Colonic mucosa (tissue), 4 donors: Measurements from ENCODE around the gene CA10. TPM values are rescaled to one million over a fixed set of nuclear protein-coding genes. Genes with fewer than 3 reads are reported as not detected.

ENCODE experiments used
- DNase-seq: peaks from one replicate; pipeline ENCODE4 v3.0.0-alpha.2; 2020
- H3K27ac ChIP-seq: fragments of 200-600 bp; one replicate; pipeline ENCODE4 v1.8.0; 2021
- H3K27me3 ChIP-seq: fragments of 200-600 bp; one replicate; pipeline ENCODE4 v1.8.0; 2021
- H3K36me3 ChIP-seq: fragments of 200-600 bp; one replicate; pipeline ENCODE4 v1.8.0; 2021
- H3K4me1 ChIP-seq: fragments of 200-600 bp; one replicate; pipeline ENCODE4 v1.8.0; 2021; ENCODE audit warnings: mild to moderate bottlenecking
- H3K4me3 ChIP-seq: fragments of 200-600 bp; one replicate; pipeline ENCODE4 v1.8.0; 2021
- H3K9ac ChIP-seq, 2 donors: one replicate each; pipeline ENCODE4 v1.7.0; 2013; ENCODE audit warnings: control low read depth in 2 of 2, low read depth in 2 of 2, low read length in 2 of 2
- H3K9me3 ChIP-seq: fragments of 200-600 bp; one replicate; pipeline ENCODE4 v1.8.0; 2021
- CTCF ChIP-seq: fragments of 200-600 bp; IDR thresholded peaks from one replicate; pipeline ENCODE4 v1.8.0; 2022; ENCODE audit warnings: antibody characterized with exemption, mild to moderate bottlenecking
- intact Hi-C: fragments of 100-400 bp; cut with DNase I; formaldehyde crosslinking; loops from one replicate; pipeline ENCODE4 v1.14.1; 2022
- total RNA-seq, 2 donors: library from RNA; stranded (reverse); fragmentation: NEBNext Ultra II Directional in 1 of 2; extraction: Animal tissue kit (Norgen Biotek cat#: 25700) in 1 of 2; gene quantifications; one replicate each; pipeline ENCODE4 v1.2.1, GENCODE V29; 2021
- donor health status: healthy.
- donor health status: DM: no; HTN: no; CAD: no.
- donor health status: DM: no; HTN: no; CAD: no.

CA10 gene
- total RNA-seq, 2 donors from 2014 or later = 0.27 to 0.52 TPM

- no peak overlapping the region for H3K27ac ChIP-seq
- no peak for TF ChIP-seq CTCF
- intact Hi-C loops = loop anchor here (5.0 kb wide), 1 partner anchor 89 kb away; no protein-coding TSS in a partner anchor
- no peak overlapping the region for H3K4me3 ChIP-seq
- H3K9ac ChIP-seq = no peak overlapping the region
- H3K36me3 ChIP-seq = no peaks in the 10 kb centered on the region
- H3K27me3 ChIP-seq = no peaks in the 10 kb centered on the region
- no peaks in the 10 kb centered on the region for H3K9me3 ChIP-seq
- DNase-seq = no peak
- H3K4me1 ChIP-seq = no peaks in the 10 kb centered on the region
Measured at GRCh38 chr17:51763058-51763457, 395.5 kb downstream of the CA10 start.

DNA sequence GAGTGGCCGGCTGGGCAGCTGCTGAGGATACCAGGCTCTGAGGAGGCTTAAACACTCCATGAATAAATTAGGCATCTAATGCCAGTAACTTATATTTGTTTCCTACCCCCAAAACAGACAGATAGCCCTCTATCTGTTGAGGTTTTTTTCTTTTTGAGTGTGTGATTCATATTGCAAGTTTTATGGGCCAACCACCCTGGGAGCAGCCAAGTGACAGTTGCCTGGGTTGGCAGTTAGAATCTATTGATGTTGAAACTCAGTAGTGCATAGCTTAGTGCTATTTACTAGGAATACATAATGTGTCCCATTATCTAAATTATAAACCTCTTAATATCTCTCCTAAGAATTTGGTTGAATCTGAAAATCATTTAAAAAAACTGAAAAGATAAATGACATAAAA, 397.4 kb downstream of the CA10 start:
- H3K9me3 ChIP-seq = no peaks in the 10 kb centered on the region
- H3K36me3 ChIP-seq = no peaks in the 10 kb centered on the region
- H3K27me3 ChIP-seq = no peaks in the 10 kb centered on the region
- no peak overlapping the region for H3K27ac ChIP-seq
- TF ChIP-seq CTCF = no peak
- intact Hi-C loops = loop anchor here (5.0 kb wide), 1 partner anchor 91 kb away; no protein-coding TSS in a partner anchor
- H3K4me1 ChIP-seq = no peaks in the 10 kb centered on the region
- DNase-seq = no peak
- no peak overlapping the region for H3K4me3 ChIP-seq
- H3K9ac ChIP-seq = no peak overlapping the region

DNA sequence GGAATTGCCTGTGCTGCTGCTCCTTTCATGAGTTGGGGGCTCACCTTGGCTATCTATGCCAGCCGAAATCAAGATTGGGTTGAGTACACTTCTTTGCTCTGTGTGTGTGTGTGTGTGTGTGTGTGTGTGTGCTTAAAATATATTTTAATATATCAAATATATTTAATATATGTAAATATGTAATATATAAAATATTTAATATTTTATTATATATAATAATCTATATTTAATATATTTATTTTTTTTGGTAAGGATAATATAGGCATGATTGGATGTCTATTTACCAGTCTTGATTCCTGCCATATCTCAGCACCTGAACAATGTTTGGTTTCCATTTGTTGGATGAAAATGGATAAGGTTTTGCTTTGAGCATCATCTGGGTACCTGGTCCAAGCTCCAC, 399.3 kb downstream of the CA10 start:
- H3K4me3 ChIP-seq = no peak overlapping the region
- no peaks in the 10 kb centered on the region for H3K36me3 ChIP-seq
- H3K27me3 ChIP-seq = no peaks in the 10 kb centered on the region
- no peaks in the 10 kb centered on the region for H3K4me1 ChIP-seq
- intact Hi-C loops = no loop called here
- DNase-seq = no peak
- H3K9ac ChIP-seq = no peak overlapping the region
- TF ChIP-seq CTCF = no peak
- H3K27ac ChIP-seq = no peak overlapping the region
- no peaks in the 10 kb centered on the region for H3K9me3 ChIP-seq

DNA sequence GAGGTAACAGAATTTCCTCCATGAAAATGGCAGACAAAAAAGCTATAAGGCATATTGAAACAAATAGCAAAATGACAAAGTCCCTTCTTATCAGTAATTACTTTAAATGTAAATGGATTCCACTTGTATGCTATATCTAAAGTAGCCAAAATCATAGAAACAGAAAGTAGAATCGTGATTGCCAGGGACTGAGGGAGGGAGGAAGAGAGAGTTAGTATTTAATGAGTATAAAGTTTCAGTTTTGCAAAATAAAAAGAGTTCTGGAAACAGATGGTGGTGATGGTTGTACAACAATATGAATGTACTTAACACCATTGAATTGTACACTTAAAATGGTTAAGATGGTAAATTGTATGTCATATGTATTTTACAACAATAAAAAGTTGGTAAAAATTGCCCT, 407.4 kb downstream of the CA10 start:
- H3K27ac ChIP-seq = no peak overlapping the region
- intact Hi-C loops = no loop called here

GRCh38 chr17:51748749-51749604, 409.5 kb downstream of the CA10 start:
- no peak for TF ChIP-seq CTCF
- Histone ChIP-seq H3K4me3 (no peak overlapping the region), H3K9me3 (no peaks in the 10 kb centered on the region), H3K36me3 (no peaks in the 10 kb centered on the region), H3K27me3 (no peaks in the 10 kb centered on the region), H3K9ac (no peak overlapping the region), H3K4me1 (no peaks in the 10 kb centered on the region), H3K27ac (no peak overlapping the region)
- intact Hi-C loops = no loop called here
- DNase-seq = no peak

More for the DNA sequence above, 407.4 kb downstream of the CA10 start:
- DNase-seq = no peak
- Histone ChIP-seq H3K36me3 (no peaks in the 10 kb centered on the region), H3K27me3 (no peaks in the 10 kb centered on the region), H3K9ac (no peak overlapping the region), H3K4me3 (no peak overlapping the region), H3K4me1 (no peaks in the 10 kb centered on the region), H3K9me3 (no peaks in the 10 kb centered on the region)
- TF ChIP-seq CTCF = no peak
